Left lung (tissue), 10 donors: ENCODE measurements around the gene AQP12A. TPM values are rescaled to one million over a fixed set of nuclear protein-coding genes. Genes with fewer than 3 reads are reported as not detected.

ENCODE experiments used
- ATAC-seq: fragments of 200-7000 bp; cut with Tn5 transposase; one replicate; pipeline ENCODE4 v1.9.1; 2020; ENCODE audit warnings: moderate library complexity
- DNase-seq, 4 donors: peaks; one replicate each; pipeline ENCODE4 v3.0.0-alpha.2; 2013 to 2020
- H3K27ac ChIP-seq, 2 donors: fragments of 200-600 bp; sonication (generic) in 1 of 2; one replicate each; pipeline versions ENCODE4 v1.5.0 to v1.8.0; 2020 to 2021
- H3K27me3 ChIP-seq, 2 donors: fragments of 200-600 bp; sonication (generic) in 1 of 2; one replicate each; pipeline versions ENCODE4 v1.5.0 to v1.8.0; 2020 to 2021
- H3K36me3 ChIP-seq, 2 donors: fragments of 200-600 bp; sonication (generic) in 1 of 2; one replicate each; pipeline versions ENCODE4 v1.5.0 to v1.8.0; 2020 to 2021
- H3K4me1 ChIP-seq, 2 donors: fragments of 200-600 bp; one replicate each; pipeline ENCODE4 v1.8.0; 2021
- H3K4me3 ChIP-seq, 2 donors: fragments of 200-600 bp; sonication (generic) in 1 of 2; one replicate each; pipeline versions ENCODE4 v1.5.0 to v1.8.0; 2020 to 2021; ENCODE audit warnings: mild to moderate bottlenecking in 1 of 2
- H3K9me3 ChIP-seq, 2 donors: fragments of 200-600 bp; sonication (generic) in 1 of 2; one replicate each; pipeline versions ENCODE4 v1.5.0 to v1.8.0; 2020 to 2021
- CTCF ChIP-seq, 2 donors: fragments of 200-600 bp; sonication (generic) in 1 of 2; IDR thresholded peaks; one replicate each; pipeline versions ENCODE4 v1.5.0 to v1.8.0; 2021; ENCODE audit warnings: antibody characterized with exemption in 2 of 2
- intact Hi-C, 2 donors: fragments of 100-400 bp; cut with DNase I; formaldehyde crosslinking; loops; one replicate each; pipeline versions ENCODE4 v1.11.2 to v1.14.2; 2022
- polyA plus RNA-seq, 6 donors: library from polyadenylated mRNA; unstranded; fragments of 120-200 nt; gene quantifications; one replicate each; pipeline ENCODE4 v1.2.1, GENCODE V29; 2013; ENCODE audit not compliant: insufficient read length in 6 of 6
- total RNA-seq, 2 donors: library from RNA; stranded (reverse); fragmentation: NEBNext Ultra II Directional; extraction: Animal tissue kit (Norgen Biotek cat#: 25700); gene quantifications; one replicate each; pipeline ENCODE4 v1.2.1, GENCODE V29; 2021
- donor health status: DM: no; HTN: yes; CAD: no.
- donor health status: DM: no; HTN: no; CAD: no.

Gene AQP12A
- total and polyA plus RNA-seq, 8 donors: not detected

GRCh38 chr2:240704651-240705050, 13.0 kb downstream of the AQP12A start:
- H3K4me1 ChIP-seq: no peaks in the 10 kb centered on the region
- intact Hi-C loops: no loop called here
- TF ChIP-seq CTCF (IDR thresholded peaks at IDR 0.05): no peak
- ATAC-seq: no peak
- H3K36me3 ChIP-seq: no peaks in the 10 kb centered on the region
- DNase-seq: peak in 2 of 4 donors; percentile 17 to 66
- no peak overlapping the region for H3K4me3 ChIP-seq
- H3K27ac ChIP-seq: no peak overlapping the region
- no peaks in the 10 kb centered on the region for H3K9me3 ChIP-seq
- H3K27me3 ChIP-seq: peaks cover 0 to 47% of the 10 kb centered on the region in 2 donors

GRCh38 chr2:240705204-240705791, 13.6 kb downstream of the AQP12A start:
- no peak overlapping the region for H3K4me3 ChIP-seq
- no peaks in the 10 kb centered on the region for H3K36me3 ChIP-seq
- peaks cover 0 to 43% of the 10 kb centered on the region in 2 donors for H3K27me3 ChIP-seq
- ATAC-seq (peak; percentile 56), DNase-seq (peak; percentile 8 to 34 (median 22))
- intact Hi-C loops: no loop called here
- H3K27ac ChIP-seq: no peak overlapping the region
- H3K9me3 ChIP-seq: no peaks in the 10 kb centered on the region
- no peak for TF ChIP-seq CTCF (IDR thresholded peaks at IDR 0.05)
- no peaks in the 10 kb centered on the region for H3K4me1 ChIP-seq

GRCh38 chr2:240707043-240707756, 15.5 kb downstream of the AQP12A start:
- no peaks in the 10 kb centered on the region for H3K9me3 ChIP-seq
- peaks cover 0 to 28% of the 10 kb centered on the region in 2 donors for H3K27me3 ChIP-seq
- H3K27ac ChIP-seq: no peak overlapping the region
- intact Hi-C loops: no loop called here
- no peak overlapping the region for H3K4me3 ChIP-seq
- no peak for TF ChIP-seq CTCF (IDR thresholded peaks at IDR 0.05)
- no peaks in the 10 kb centered on the region for H3K36me3 ChIP-seq
- peak in 1 of 4 donors; percentile 54 for DNase-seq
- no peaks in the 10 kb centered on the region for H3K4me1 ChIP-seq
- ATAC-seq: no peak

DNA sequence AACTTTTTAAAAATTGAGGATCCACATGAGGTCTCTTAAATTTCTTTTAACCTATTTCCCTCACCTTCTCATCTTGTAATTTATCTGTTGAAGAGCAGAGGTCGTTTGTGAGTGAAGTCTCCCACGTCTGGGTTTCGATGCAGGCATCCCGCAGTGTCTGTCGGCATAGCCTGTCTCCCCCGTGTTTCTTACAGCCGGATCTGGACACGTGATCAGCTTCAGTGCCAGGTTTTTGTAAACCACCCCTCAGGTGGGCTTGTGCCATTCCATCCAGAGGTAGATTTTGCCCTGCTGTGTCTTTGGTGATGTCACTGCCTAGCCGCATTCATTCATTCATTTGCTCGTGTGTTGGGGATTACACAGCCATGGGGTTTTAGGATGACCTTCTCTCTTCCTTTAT, 16.2 kb downstream of the AQP12A start:
- peaks cover 0 to 25% of the 10 kb centered on the region in 2 donors for H3K27me3 ChIP-seq
- H3K36me3 ChIP-seq: no peaks in the 10 kb centered on the region
- no peak overlapping the region for H3K27ac ChIP-seq
- no peak overlapping the region for H3K4me3 ChIP-seq
- intact Hi-C loops: no loop called here
- DNase-seq (peak in 1 of 4 donors; percentile 17), ATAC-seq (no peak)
- no peaks in the 10 kb centered on the region for H3K9me3 ChIP-seq
- TF ChIP-seq CTCF (IDR thresholded peaks at IDR 0.05): no peak
- no peaks in the 10 kb centered on the region for H3K4me1 ChIP-seq

GRCh38 chr2:240708457-240708856, 16.8 kb downstream of the AQP12A start:
- no peaks in the 10 kb centered on the region for H3K9me3 ChIP-seq
- no peaks in the 10 kb centered on the region for H3K4me1 ChIP-seq
- H3K4me3 ChIP-seq: no peak overlapping the region
- TF ChIP-seq CTCF (IDR thresholded peaks at IDR 0.05): no peak
- intact Hi-C loops: no loop called here
- no peaks in the 10 kb centered on the region for H3K36me3 ChIP-seq
- H3K27ac ChIP-seq: no peak overlapping the region
- DNase-seq (no peak), ATAC-seq (no peak)
- H3K27me3 ChIP-seq: peaks cover 0 to 19% of the 10 kb centered on the region in 2 donors
